Thyroid gland (tissue), 4 donors: ENCODE results near the gene XCR1. TPM values are rescaled to one million over a fixed set of nuclear protein-coding genes. Genes with fewer than 3 reads are reported as not detected.
A peak's percentile ranks its signal among the peaks of the same experiment; 100 is the strongest.

Experiments used
- DNase-seq, 2 donors: peaks; one replicate each; pipeline ENCODE4 v3.0.0-alpha.2; 2019
- H3K27ac ChIP-seq, 3 donors: fragments of 200-600 bp; sonication (generic); 1 replicate in 2 of 3; 2 replicates in 1 of 3; pipeline ENCODE4 v1.5.1; 2016 to 2019; ENCODE audit warnings: mild to moderate bottlenecking in 1 of 3, moderate library complexity in 1 of 3
- H3K27me3 ChIP-seq: fragments of 200-600 bp; sonication (generic); one replicate; pipeline ENCODE4 v1.5.1; 2019
- H3K36me3 ChIP-seq, 2 donors: fragments of 200-600 bp; sonication (generic); one replicate each; pipeline ENCODE4 v1.5.1; 2016 to 2019
- H3K4me1 ChIP-seq, 2 donors: fragments of 200-600 bp; sonication (generic); one replicate each; pipeline ENCODE4 v1.5.1; 2017 to 2019
- H3K4me3 ChIP-seq, 3 donors: fragments of 200-600 bp; sonication (generic); replicated peaks in 1 of 3; 1 replicate in 2 of 3; 2 replicates in 1 of 3; pipeline ENCODE4 v1.5.1; 2016; ENCODE audit warnings: mild to moderate bottlenecking in 1 of 3
- H3K9me3 ChIP-seq: fragments of 200-600 bp; sonication (generic); one replicate; pipeline ENCODE4 v1.5.1; 2017
- POLR2A ChIP-seq, 2 donors: fragments of 450-650 bp; IDR thresholded peaks; one replicate each; pipeline ENCODE4 v1.6.1; 2017; ENCODE audit warnings: antibody characterized with exemption in 2 of 2, mild to moderate bottlenecking in 2 of 2, moderate library complexity in 1 of 2
- WGBS, 2 donors: methylation state at CpG; one replicate each; pipeline ENCODE4 v1.1.5; 2017; 5-methylcytosine and 5-hydroxymethylcytosine counted together
- intact Hi-C: fragments of 100-400 bp; cut with DNase I; formaldehyde crosslinking; loops from one replicate; pipeline ENCODE4 v1.15.1; 2023
- total RNA-seq, 4 donors: library from RNA; depleted of rRNA; stranded (reverse); fragments of >200 nt; gene quantifications; one replicate each; pipeline ENCODE4 v1.2.3, GENCODE V29; 2016
- TF ChIP-seq, protein P1 (sequence below), 6 experiments: fragments of 200-600 bp in 3 of 6; fragments of 450-650 bp in 3 of 6; sonication (generic) in 3 of 6; IDR thresholded peaks; one replicate each; pipeline ENCODE4 v1.5.1; 2016 to 2019; ENCODE audit warnings: antibody characterized with exemption in 6 of 6, mild to moderate bottlenecking in 2 of 6, inconsistent platforms in 1 of 6, moderate library complexity in 1 of 6

The XCR1 gene, protein sequence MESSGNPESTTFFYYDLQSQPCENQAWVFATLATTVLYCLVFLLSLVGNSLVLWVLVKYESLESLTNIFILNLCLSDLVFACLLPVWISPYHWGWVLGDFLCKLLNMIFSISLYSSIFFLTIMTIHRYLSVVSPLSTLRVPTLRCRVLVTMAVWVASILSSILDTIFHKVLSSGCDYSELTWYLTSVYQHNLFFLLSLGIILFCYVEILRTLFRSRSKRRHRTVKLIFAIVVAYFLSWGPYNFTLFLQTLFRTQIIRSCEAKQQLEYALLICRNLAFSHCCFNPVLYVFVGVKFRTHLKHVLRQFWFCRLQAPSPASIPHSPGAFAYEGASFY
- total RNA-seq, result not detected

DNA sequence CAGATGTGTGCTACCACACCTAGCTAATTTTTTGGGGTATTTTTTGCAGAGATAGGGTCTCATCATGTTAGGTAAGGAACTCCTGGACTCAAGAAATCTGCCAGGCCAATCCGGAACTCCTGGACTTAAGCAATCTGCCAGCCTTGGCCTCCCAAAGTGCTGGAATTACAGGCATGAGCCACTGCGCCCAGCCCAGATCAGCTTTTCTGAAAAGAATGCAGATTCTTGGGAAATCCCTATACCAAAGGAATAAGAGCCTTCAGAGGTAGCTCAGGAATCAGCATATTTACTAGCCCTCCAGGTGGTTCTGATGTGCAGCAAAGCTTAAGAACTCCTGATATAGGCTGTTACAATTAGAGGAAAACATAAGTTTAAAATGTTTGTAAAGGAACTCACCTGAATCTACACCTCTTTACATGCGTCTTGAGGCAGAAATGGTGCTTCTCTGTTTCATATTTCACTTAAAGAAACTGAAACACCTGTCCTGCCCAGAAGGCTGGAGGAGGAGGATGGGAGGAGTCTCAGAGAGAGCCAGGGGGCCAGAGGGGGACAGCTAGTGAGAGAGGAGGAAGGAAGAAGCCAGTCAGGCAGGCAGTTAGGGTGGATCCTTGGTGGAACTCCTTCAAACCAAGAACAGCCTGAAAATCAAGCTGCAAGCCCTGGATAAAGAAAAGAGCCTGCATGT, at the start of gene XCR1:
TSS of gene XCR1 (minus strand) at position 463 of the 685 bp plus-strand sequence. CDS start 5,536 bp downstream, outside the sequence.
- Histone ChIP-seq H3K4me1 (no peaks in the 10 kb centered on the region), H3K27me3 (no peaks in the 10 kb centered on the region), H3K9me3 (no peaks in the 10 kb centered on the region), H3K4me3 (no peak within 1 kb of the TSS), H3K27ac (no peak within 1 kb of the TSS), H3K36me3 (no peaks in the 10 kb centered on the region)
- DNase-seq, result no peak
- intact Hi-C loops, result no loop called here
- no peak for TF ChIP-seq POLR2A (IDR thresholded peaks at IDR 0.05)
- TF ChIP-seq, protein P1, sequence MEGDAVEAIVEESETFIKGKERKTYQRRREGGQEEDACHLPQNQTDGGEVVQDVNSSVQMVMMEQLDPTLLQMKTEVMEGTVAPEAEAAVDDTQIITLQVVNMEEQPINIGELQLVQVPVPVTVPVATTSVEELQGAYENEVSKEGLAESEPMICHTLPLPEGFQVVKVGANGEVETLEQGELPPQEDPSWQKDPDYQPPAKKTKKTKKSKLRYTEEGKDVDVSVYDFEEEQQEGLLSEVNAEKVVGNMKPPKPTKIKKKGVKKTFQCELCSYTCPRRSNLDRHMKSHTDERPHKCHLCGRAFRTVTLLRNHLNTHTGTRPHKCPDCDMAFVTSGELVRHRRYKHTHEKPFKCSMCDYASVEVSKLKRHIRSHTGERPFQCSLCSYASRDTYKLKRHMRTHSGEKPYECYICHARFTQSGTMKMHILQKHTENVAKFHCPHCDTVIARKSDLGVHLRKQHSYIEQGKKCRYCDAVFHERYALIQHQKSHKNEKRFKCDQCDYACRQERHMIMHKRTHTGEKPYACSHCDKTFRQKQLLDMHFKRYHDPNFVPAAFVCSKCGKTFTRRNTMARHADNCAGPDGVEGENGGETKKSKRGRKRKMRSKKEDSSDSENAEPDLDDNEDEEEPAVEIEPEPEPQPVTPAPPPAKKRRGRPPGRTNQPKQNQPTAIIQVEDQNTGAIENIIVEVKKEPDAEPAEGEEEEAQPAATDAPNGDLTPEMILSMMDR (IDR thresholded peaks at IDR 0.05), result no peak
- WGBS, 2 donors, result 96 to 99% methylated on average over 3 of the region's 3 CpGs

DNA sequence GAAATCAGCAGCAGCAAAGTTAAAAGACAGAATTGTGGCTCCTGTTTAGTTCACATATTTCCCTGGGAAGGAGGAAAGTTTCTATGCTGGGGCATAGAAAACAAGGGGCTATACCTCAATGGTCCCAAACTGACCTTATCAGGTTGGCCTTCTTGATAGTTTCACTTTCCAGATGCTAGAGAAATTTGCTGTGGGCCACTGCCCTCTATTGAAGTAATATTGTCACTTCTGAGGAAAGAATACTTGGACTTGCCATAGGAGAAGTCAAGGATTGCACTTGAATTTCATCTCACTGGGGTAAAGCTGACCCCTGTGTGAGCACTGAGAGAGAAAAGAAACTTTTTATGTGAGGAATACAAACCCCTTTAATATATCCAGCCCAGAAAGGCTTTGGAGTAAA, 49.3 kb upstream of the XCR1 start:
- H3K36me3 ChIP-seq, result no peaks in the 10 kb centered on the region
- H3K27ac ChIP-seq, result no peak overlapping the region
- H3K4me1 ChIP-seq, result peaks cover 0 to 4% of the 10 kb centered on the region in 2 donors
- no peak overlapping the region for H3K4me3 ChIP-seq
- H3K9me3 ChIP-seq, result no peaks in the 10 kb centered on the region
- intact Hi-C loops, result no loop called here
- peak in 1 of 2 donors; percentile 21 for DNase-seq
- H3K27me3 ChIP-seq, result no peaks in the 10 kb centered on the region
- TF ChIP-seq POLR2A (IDR thresholded peaks at IDR 0.05), result no peak
- TF ChIP-seq, protein P1 (IDR thresholded peaks at IDR 0.05), result peak in 4 of 6 experiments; percentile 20 to 53 (median 42)

DNA sequence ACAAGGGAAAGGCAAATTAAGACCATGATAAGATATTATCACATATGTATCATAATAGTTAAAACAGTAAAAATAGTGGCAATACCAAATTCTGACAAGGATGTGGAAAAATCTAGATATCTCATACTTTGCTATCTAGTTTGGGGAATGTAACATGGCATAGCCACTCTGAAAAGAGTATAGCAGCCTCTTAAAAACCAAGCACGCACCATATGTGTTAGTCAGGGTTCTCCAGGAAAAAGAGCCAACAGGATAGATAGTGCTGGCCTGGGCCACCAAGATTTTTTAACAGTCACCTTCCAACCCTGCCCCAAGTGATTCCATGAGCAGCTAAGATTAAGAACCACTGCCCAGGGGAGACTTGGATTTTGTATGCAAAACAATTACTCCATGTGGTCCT, 48.5 kb upstream of the XCR1 start:
- H3K9me3 ChIP-seq, result no peaks in the 10 kb centered on the region
- intact Hi-C loops, result no loop called here
- TF ChIP-seq, protein P1 (IDR thresholded peaks at IDR 0.05), result no peak
- no peak for TF ChIP-seq POLR2A (IDR thresholded peaks at IDR 0.05)
- H3K4me1 ChIP-seq, result peaks cover 0 to 4% of the 10 kb centered on the region in 2 donors
- H3K27ac ChIP-seq, result no peak overlapping the region
- WGBS, 2 donors, result 95 to 100% methylated on average over 1 of the region's 1 CpG
- no peaks in the 10 kb centered on the region for H3K27me3 ChIP-seq
- DNase-seq, result no peak
- no peaks in the 10 kb centered on the region for H3K36me3 ChIP-seq
- H3K4me3 ChIP-seq, result no peak overlapping the region

DNA sequence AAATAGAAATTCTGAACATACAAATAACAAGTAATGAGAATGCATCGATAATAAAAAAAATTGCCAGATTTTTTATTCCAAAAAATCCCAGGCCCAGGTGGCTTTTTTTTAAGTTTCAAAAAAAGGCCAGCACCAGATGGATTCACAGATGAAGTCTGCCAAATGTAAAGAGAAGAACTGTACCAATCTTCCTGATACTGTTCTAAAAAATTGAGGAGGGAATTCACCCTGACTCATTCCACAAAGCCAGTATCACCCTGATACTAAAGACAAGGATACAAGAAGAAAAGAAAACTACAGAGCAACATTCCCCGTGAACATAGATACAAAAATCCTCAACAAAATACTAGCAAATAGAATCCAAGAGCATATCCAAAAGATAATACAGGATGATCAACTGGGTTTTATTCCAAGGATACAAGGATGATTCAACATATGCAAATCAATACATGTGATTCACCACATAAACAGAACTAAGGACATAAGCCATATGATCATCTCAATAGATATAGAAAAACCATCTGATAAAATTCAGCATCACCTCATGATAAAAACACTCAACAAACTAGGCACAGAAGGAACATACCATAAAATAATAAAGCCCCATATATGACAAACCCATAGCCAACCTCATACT, 44.1 kb upstream of the XCR1 start:
- H3K4me1 ChIP-seq, result no peaks in the 10 kb centered on the region
- WGBS, 2 donors, result 94 to 96% methylated on average over 2 of the region's 2 CpGs
- H3K4me3 ChIP-seq, result no peak overlapping the region
- intact Hi-C loops, result no loop called here
- H3K27ac ChIP-seq, result no peak overlapping the region
- no peak for TF ChIP-seq POLR2A (IDR thresholded peaks at IDR 0.05)
- TF ChIP-seq, protein P1 (IDR thresholded peaks at IDR 0.05), result no peak
- H3K9me3 ChIP-seq, result no peaks in the 10 kb centered on the region
- DNase-seq, result no peak
- no peaks in the 10 kb centered on the region for H3K27me3 ChIP-seq
- no peaks in the 10 kb centered on the region for H3K36me3 ChIP-seq
